Neural cell (in vitro differentiated cells): ENCODE measurements around the gene STARD13. TPM values are rescaled to one million over a fixed set of nuclear protein-coding genes. Genes with fewer than 3 reads are reported as not detected.

Source experiments
- H2AFZ ChIP-seq: fragments of 200-600, 300-800 bp; sonication (generic), shearing (Covaris generic); 2 replicates; pipeline ENCODE4 v1.6.0; 2014; ENCODE audit warnings: low read depth, mild to moderate bottlenecking, antibody characterized with exemption, low read length, moderate library complexity
- H3F3A ChIP-seq: fragments of 200-600 bp; shearing (Covaris generic); 2 replicates; pipeline ENCODE4 v1.6.1; 2016; ENCODE audit warnings: mild to moderate bottlenecking, moderate library complexity, mixed read lengths, antibody characterized with exemption, low read length; ENCODE audit not compliant: insufficient read depth, poor library complexity, severe bottlenecking
- H3K27ac ChIP-seq: fragments of 200-600, 300-800 bp; sonication (generic), shearing (Covaris generic); 2 replicates; pipeline ENCODE4 v1.5.1; 2014; ENCODE audit warnings: mild to moderate bottlenecking, low read length, moderate library complexity
- H3K27me3 ChIP-seq: fragments of 300-800, 200-600 bp; sonication (generic), shearing (Covaris generic); 2 replicates; pipeline ENCODE4 v1.6.0; 2014; ENCODE audit warnings: mild to moderate bottlenecking, low read depth, low read length, moderate library complexity; ENCODE audit not compliant: insufficient read depth
- H3K36me3 ChIP-seq: fragments of 300-800, 200-600 bp; sonication (generic), shearing (Covaris generic); 2 replicates; pipeline ENCODE4 v1.5.1; 2014; ENCODE audit warnings: mild to moderate bottlenecking, antibody characterized with exemption, low read length, moderate library complexity; ENCODE audit not compliant: insufficient read depth
- H3K4me2 ChIP-seq: fragments of 300-800, 200-600 bp; sonication (generic), shearing (Covaris generic); 2 replicates; pipeline ENCODE4 v1.6.0; 2014; ENCODE audit warnings: mild to moderate bottlenecking, low read length
- H3K4me3 ChIP-seq: fragments of 300-800, 200-600 bp; sonication (generic), shearing (Covaris generic); 2 replicates; pipeline ENCODE4 v1.5.1; 2014; ENCODE audit warnings: mild to moderate bottlenecking, low read length, moderate library complexity
- H3K79me2 ChIP-seq: fragments of 200-600 bp; shearing (Covaris generic); replicated peaks from 2 replicates; pipeline ENCODE4 v1.6.0; 2014; ENCODE audit warnings: mild to moderate bottlenecking, low read length, moderate library complexity; ENCODE audit not compliant: insufficient read depth
- H3K9ac ChIP-seq: fragments of 300-800, 200-600 bp; sonication (generic), shearing (Covaris generic); 2 replicates; pipeline ENCODE4 v1.6.1; 2016; ENCODE audit warnings: mild to moderate bottlenecking, low read length, mixed read lengths
- H3K9me2 ChIP-seq: fragments of 200-600 bp; shearing (Covaris generic); 2 replicates; pipeline ENCODE4 v1.6.1; 2016; ENCODE audit warnings: mild to moderate bottlenecking, low read length, mixed read lengths; ENCODE audit not compliant: insufficient read depth
- H3K9me3 ChIP-seq: fragments of 200-600, 300-800 bp; sonication (generic), shearing (Covaris generic); 2 replicates; pipeline ENCODE4 v1.6.1; 2016; ENCODE audit warnings: mild to moderate bottlenecking, mixed run types, low read length, moderate library complexity, mixed read lengths
- H4K20me1 ChIP-seq: fragments of 200-600 bp; shearing (Covaris generic); 2 replicates; pipeline ENCODE4 v1.6.1; 2016; ENCODE audit warnings: mild to moderate bottlenecking, mixed run types; ENCODE audit not compliant: insufficient read depth
- CTCF ChIP-seq: fragments of 450-650 bp; IDR thresholded peaks from 2 replicates; pipeline ENCODE4 v1.5.1; 2014; ENCODE audit warnings: antibody characterized with exemption, mild to moderate bottlenecking, moderate library complexity; ENCODE audit not compliant: poor library complexity, severe bottlenecking
- EP300 ChIP-seq: fragments of 450-650 bp; conservative IDR thresholded peaks from 2 replicates; pipeline ENCODE4 v1.6.1; 2014; ENCODE audit warnings: antibody characterized with exemption, mild to moderate bottlenecking, moderate library complexity; ENCODE audit not compliant: poor library complexity, severe bottlenecking
- EZH2 ChIP-seq: fragments of 200-600, 300-800 bp; shearing (Covaris generic), sonication (generic); IDR thresholded peaks from 2 replicates; pipeline ENCODE4 v1.6.1; 2014; ENCODE audit warnings: antibody characterized with exemption, low read length, borderline replicate concordance, mild to moderate bottlenecking; ENCODE audit not compliant: insufficient read depth, poor library complexity, severe bottlenecking
- MXI1 ChIP-seq: fragments of 450-650 bp; conservative IDR thresholded peaks from 2 replicates; pipeline ENCODE4 v1.6.1; 2014; ENCODE audit warnings: antibody characterized with exemption, mild to moderate bottlenecking; ENCODE audit not compliant: poor library complexity, severe bottlenecking
- POLR2AphosphoS5 ChIP-seq: IDR thresholded peaks from 2 replicates; pipeline ENCODE4 v1.6.1; 2012
- RAD21 ChIP-seq: fragments of 450-650 bp; conservative IDR thresholded peaks from 2 replicates; pipeline ENCODE4 v1.6.1; 2014; ENCODE audit warnings: antibody characterized with exemption, mild to moderate bottlenecking, moderate library complexity
- SMC3 ChIP-seq: fragments of 450-650 bp; conservative IDR thresholded peaks from 2 replicates; pipeline ENCODE4 v1.6.1; 2014; ENCODE audit warnings: antibody characterized with exemption, mild to moderate bottlenecking, moderate library complexity; ENCODE audit not compliant: poor library complexity
- TAF1 ChIP-seq: IDR thresholded peaks from 2 replicates; pipeline ENCODE4 v1.6.1; 2012; ENCODE audit warnings: low read depth
- polyA plus RNA-seq: library from polyadenylated mRNA; depleted of rRNA; stranded (reverse); fragments of >200 nt; gene quantifications from 2 replicates; pipeline ENCODE4 v1.2.3, GENCODE V29; 2014
- TF ChIP-seq, protein P1 (sequence below): IDR thresholded peaks from 2 replicates; pipeline ENCODE4 v1.6.1; 2012; ENCODE audit warnings: borderline replicate concordance

STARD13 gene
- polyA plus RNA-seq, 1 donor from 2014 or later: 0.05 TPM

- Histone ChIP-seq H3K9ac (no peak overlapping the region), H3F3A (no peaks in the 10 kb centered on the region), H3K4me3 (no peak overlapping the region), H3K79me2 (no peaks in the 10 kb centered on the region), H4K20me1 (no peaks in the 10 kb centered on the region), H3K27ac (no peak overlapping the region), H3K4me2 (no peak overlapping the region), H3K9me3 (no peaks in the 10 kb centered on the region), H3K36me3 (no peaks in the 10 kb centered on the region), H2AFZ (no peak overlapping the region), H3K9me2 (no peaks in the 10 kb centered on the region), H3K27me3 (no peaks in the 10 kb centered on the region)
- TF ChIP-seq SMC3 (no peak), EZH2 (no peak), RAD21 (no peak), POLR2AphosphoS5 (no peak), TAF1 (no peak), EP300 (no peak), CTCF (no peak), MXI1 (no peak)
- TF ChIP-seq, protein P1, sequence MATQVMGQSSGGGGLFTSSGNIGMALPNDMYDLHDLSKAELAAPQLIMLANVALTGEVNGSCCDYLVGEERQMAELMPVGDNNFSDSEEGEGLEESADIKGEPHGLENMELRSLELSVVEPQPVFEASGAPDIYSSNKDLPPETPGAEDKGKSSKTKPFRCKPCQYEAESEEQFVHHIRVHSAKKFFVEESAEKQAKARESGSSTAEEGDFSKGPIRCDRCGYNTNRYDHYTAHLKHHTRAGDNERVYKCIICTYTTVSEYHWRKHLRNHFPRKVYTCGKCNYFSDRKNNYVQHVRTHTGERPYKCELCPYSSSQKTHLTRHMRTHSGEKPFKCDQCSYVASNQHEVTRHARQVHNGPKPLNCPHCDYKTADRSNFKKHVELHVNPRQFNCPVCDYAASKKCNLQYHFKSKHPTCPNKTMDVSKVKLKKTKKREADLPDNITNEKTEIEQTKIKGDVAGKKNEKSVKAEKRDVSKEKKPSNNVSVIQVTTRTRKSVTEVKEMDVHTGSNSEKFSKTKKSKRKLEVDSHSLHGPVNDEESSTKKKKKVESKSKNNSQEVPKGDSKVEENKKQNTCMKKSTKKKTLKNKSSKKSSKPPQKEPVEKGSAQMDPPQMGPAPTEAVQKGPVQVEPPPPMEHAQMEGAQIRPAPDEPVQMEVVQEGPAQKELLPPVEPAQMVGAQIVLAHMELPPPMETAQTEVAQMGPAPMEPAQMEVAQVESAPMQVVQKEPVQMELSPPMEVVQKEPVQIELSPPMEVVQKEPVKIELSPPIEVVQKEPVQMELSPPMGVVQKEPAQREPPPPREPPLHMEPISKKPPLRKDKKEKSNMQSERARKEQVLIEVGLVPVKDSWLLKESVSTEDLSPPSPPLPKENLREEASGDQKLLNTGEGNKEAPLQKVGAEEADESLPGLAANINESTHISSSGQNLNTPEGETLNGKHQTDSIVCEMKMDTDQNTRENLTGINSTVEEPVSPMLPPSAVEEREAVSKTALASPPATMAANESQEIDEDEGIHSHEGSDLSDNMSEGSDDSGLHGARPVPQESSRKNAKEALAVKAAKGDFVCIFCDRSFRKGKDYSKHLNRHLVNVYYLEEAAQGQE: no peak
Observed at GRCh38 chr13:33147832-33148231, 137.7 kb downstream of the STARD13 start.

- no peak overlapping the region for H3K4me2 ChIP-seq
- no peak overlapping the region for H3K4me3 ChIP-seq
- no peaks in the 10 kb centered on the region for H3K9me3 ChIP-seq
- TF ChIP-seq, protein P1: no peak
- TF ChIP-seq EZH2: no peak
- no peak for TF ChIP-seq CTCF
- TF ChIP-seq SMC3: no peak
- TF ChIP-seq TAF1: no peak
- TF ChIP-seq RAD21: no peak
- no peak for TF ChIP-seq MXI1
- TF ChIP-seq EP300: no peak
- no peak for TF ChIP-seq POLR2AphosphoS5
- H3K9ac ChIP-seq: no peak overlapping the region
- no peaks in the 10 kb centered on the region for H3K9me2 ChIP-seq
- H2AFZ ChIP-seq: no peak overlapping the region
- H3K27me3 ChIP-seq: no peaks in the 10 kb centered on the region
- no peaks in the 10 kb centered on the region for H3K79me2 ChIP-seq
- no peaks in the 10 kb centered on the region for H3F3A ChIP-seq
- H3K36me3 ChIP-seq: no peaks in the 10 kb centered on the region
- H4K20me1 ChIP-seq: no peaks in the 10 kb centered on the region
- no peak overlapping the region for H3K27ac ChIP-seq
Observed at GRCh38 chr13:33146843-33147611, 138.5 kb downstream of the STARD13 start.
